DMS153 treated with DMSO at 0.1 percent for 48 hours (cell line): ENCODE data around the gene DAPP1.
A peak's percentile ranks its signal among the peaks of the same experiment; 100 is the strongest.
"Not testable (repeated sequence)": the region's sequence is repeated elsewhere in the genome, so short reads cannot be mapped to it uniquely, and the experiment has no call there.

Experiments used
- DNase-seq: peaks from one replicate; lab custom pipeline; 2025; ENCODE audit not compliant: unreplicated experiment; lab: John Stamatoyannopoulos, UW

Gene DAPP1, protein sequence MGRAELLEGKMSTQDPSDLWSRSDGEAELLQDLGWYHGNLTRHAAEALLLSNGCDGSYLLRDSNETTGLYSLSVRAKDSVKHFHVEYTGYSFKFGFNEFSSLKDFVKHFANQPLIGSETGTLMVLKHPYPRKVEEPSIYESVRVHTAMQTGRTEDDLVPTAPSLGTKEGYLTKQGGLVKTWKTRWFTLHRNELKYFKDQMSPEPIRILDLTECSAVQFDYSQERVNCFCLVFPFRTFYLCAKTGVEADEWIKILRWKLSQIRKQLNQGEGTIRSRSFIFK

DNA sequence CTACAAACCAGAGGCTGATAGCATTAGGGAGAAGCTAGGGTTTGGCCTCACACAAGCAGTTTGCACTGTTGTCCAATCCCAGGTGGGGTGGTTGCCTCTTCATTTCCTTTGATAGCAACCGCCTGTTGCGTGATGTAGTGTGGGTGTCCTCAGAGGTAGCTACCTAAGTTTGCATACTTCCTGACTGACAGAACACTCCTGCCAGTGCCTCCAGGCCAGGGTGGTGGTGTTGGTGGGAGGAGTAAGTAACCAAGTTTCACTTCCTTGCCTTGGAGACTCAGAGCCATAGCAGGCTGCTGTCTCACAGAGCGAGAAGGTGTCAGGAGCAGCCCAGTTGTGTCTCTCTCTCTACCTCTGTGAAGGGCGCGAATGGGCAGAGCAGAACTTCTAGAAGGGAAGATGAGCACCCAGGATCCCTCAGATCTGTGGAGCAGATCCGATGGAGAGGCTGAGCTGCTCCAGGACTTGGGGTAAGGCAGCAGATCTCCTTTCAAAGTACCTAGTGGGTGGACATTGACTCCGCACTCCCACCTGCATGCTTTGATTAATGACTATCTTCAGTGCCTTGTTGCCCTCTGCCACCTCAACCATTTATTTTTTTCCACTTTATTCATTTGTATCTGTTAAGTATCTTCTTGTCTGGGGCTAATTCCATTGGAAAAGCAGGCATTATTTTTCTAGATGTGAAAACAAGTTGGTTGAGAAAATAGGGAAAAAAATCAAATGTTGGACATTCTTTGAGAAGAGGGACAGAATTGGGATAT, at the start of gene DAPP1:
TSS of gene DAPP1 (plus strand) at position 283 of the 764 bp plus-strand sequence. CDS start at position 370, 87 bp downstream.
- no peak for DNase-seq

GRCh38 chr4:99770842-99771241, 45.8 kb upstream of the DAPP1 start:
- DNase-seq = not testable (repeated sequence)

DNA sequence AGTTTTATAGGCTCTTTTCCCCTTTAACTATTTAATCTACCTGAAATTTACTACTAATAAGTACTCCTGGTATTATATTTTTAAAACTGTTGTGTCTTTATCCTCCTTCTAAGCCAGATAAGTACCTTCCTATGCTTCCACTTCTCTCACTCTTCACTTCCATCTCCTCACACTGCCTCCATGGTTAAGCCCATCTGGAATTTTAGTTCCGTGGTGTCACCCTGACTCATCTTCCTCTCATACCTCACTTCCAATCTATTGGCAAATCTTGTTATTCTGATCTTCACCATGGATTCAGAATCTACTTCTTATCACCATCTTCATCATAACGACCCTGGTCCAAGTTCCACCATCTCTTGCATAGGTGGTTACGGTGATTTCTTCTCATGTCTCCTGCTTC, 32.7 kb upstream of the DAPP1 start:
- DNase-seq = no peak

GRCh38 chr4:99784842-99785241, 31.8 kb upstream of the DAPP1 start:
- DNase-seq = no peak

- DNase-seq = peak; percentile 68
These were observed 25.6 kb upstream of the DAPP1 start for GRCh38 chr4:99790796-99791617.

- DNase-seq = no peak
These were observed 16.2 kb upstream of the DAPP1 start for GRCh38 chr4:99800332-99801004.

DNA sequence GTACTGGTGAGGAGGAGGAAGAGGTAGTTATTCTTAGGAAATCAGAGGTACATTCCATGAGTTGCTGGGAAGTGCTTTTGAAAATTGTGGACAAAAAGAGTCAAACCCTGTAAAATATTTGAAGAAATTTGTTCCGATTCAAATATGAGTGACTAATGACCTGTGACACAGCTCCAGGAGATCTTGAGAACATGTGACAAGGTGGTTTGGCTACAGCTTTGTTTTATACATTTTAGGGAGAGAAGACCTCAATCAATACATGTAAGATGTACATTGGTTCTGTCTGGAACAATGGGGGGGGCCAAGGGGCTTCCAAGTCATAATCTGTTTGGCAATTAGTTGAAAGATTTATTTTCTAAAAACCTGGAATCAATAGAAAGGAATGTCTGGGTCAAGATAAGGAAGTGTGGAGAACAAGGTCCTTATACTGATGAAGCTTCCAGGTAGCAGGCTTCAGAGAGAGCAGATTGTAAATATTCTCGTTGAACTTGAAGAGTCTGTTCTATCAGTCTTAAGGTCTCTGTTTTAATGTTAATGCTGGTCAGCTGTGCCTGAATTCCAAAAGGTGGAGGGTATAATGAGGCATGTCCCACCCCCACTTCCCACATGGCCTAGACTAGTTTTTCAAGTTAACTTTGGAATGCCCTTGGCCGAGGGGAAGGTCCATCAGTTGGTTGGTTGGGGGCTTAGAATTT, 15.5 kb upstream of the DAPP1 start:
- DNase-seq = no peak

GRCh38 chr4:99803566-99804101, 13.0 kb upstream of the DAPP1 start:
- no peak for DNase-seq

DNA sequence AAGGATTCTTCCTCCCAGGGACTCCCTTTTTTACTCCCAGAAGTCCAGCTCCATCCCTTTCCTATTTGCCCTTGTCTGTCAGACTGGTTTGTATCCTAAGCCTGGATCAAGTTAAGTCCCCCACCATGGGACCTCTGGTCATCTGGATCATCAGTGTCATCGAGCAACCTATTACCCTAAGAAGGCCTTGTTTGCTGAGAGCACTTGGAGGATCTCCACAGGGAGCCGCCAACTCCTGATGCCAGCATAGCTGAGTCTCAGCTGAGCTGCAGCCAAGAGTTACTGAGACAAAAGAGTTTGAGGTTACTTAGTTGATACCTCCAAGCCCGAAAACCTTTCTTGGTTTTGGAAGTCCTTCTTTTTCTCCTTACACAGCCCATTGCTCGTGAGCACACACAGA, 10.1 kb upstream of the DAPP1 start:
- no peak for DNase-seq

- DNase-seq = no peak
These were observed 9.0 kb upstream of the DAPP1 start for GRCh38 chr4:99807666-99808065.

- DNase-seq = peak; percentile 85
These were observed 8.3 kb upstream of the DAPP1 start for GRCh38 chr4:99808260-99808857.

DNA sequence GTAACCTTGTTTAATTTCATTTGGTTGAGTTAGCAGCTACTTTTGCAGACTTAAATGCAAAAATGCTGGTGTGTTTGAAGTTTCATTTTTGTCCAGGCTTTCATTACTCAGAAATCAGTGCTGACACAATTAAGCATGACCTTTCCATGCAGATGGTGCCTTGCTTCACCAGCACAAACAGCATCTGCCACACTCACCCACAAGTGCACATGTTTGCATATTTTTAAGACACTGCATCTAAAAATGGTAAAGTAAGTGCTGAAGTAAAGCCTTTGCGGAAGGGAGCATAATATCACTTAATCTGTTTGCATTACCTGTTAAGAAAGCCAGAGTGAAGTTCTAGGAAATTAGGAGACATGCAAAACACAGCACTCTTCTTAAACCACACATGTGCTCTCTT, 7.3 kb upstream of the DAPP1 start:
- no peak for DNase-seq

GRCh38 chr4:99810536-99810935, 6.1 kb upstream of the DAPP1 start:
- DNase-seq = no peak

- no peak for DNase-seq
These were observed 5.5 kb upstream of the DAPP1 start for GRCh38 chr4:99811117-99811516.

GRCh38 chr4:99811850-99812249, 4.8 kb upstream of the DAPP1 start:
- DNase-seq = peak; percentile 14

- peak; percentile 66 for DNase-seq
These were observed 1.0 kb upstream of the DAPP1 start for GRCh38 chr4:99815597-99816011.

- no peak for DNase-seq
These were observed 773 bp downstream of the DAPP1 start for GRCh38 chr4:99817309-99817890.

DNA sequence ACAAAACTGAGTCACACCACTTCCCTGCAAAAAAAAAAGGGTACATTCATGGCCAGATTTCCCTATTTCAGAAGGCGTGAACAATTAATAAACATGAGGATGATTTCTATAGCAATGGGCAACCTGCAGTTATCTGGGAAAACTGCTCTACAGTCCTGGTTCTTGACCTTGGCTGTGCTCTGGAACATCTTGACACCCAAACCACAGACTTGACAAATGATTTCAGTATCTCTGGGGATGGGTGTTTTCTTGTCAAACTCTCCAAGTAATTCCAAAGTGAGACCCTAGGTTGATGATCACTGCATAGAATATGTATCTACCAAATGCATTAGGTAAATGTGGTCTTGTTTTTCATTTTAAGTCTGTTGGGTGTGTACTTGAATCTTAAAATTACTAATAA, 2.0 kb downstream of the DAPP1 start:
- DNase-seq = no peak

DNA sequence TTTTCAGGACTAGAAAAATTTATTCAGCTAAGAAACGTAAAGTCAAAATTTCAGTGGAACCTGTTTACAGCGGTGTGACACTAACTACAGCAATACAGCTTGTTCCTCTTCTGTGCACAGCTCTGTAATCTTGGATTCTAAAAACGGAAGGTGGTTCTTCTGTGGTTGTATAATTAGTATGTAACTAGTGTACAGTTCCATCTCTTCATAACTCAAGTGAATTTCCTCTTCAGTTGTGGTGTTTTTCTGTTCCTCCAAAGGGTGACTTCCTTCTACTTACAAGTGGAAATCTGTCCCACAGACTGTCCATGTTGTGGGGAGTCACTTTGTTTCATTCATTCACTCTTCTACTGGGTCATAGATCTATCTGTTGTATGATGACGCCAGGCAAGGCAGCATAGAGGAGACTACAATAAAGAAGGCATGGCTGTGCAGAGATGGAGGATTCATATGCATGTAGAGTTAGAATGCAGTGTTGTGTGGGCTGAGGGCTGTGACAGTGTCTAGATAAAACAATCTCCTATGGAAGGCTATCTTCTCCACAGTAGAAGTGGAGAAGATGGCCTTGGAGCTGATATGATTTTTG, 5.4 kb downstream of the DAPP1 start:
- DNase-seq = no peak
